Pancreas (tissue), 10 donors: ENCODE measurements around the gene ADNP2. TPM values are rescaled to one million over a fixed set of nuclear protein-coding genes. Genes with fewer than 3 reads are reported as not detected.

Experiments used
- ATAC-seq, 4 donors: fragments of 200-7000 bp; cut with Tn5 transposase; one replicate each; pipeline versions ENCODE4 v1.8.0 to v1.9.1; 2020; ENCODE audit warnings: mild to moderate bottlenecking in 4 of 4, moderate library complexity in 4 of 4
- DNase-seq, 6 donors: peaks; one replicate each; pipeline ENCODE4 v3.0.0-alpha.2; 2020
- FAIRE-seq: peaks from 2 replicates; lab custom pipeline; 2012; peaks lifted over from hg19 to GRCh38; lab: Jason Lieb, UNC
- H3K27ac ChIP-seq, 4 donors: fragments of 200-600 bp; sonication (generic); 1 replicate in 3 of 4; 2 replicates in 1 of 4; pipeline versions ENCODE4 v1.5.0 to v1.8.0; 2020
- H3K27me3 ChIP-seq, 4 donors: fragments of 200-600 bp; one replicate each; pipeline ENCODE4 v1.8.0; 2021
- H3K36me3 ChIP-seq, 3 donors: fragments of 200-600 bp; sonication (generic) in 1 of 3; one replicate each; pipeline versions ENCODE4 v1.5.0 to v1.8.0; 2020 to 2021
- H3K4me1 ChIP-seq, 3 donors: fragments of 200-600 bp; one replicate each; pipeline ENCODE4 v1.8.0; 2021
- H3K4me3 ChIP-seq, 4 donors: fragments of 200-600 bp; sonication (generic) in 2 of 4; one replicate each; pipeline versions ENCODE4 v1.5.0 to v1.8.0; 2020 to 2021
- H3K9me3 ChIP-seq, 4 donors: fragments of 200-600 bp; one replicate each; pipeline ENCODE4 v1.8.0; 2021
- CTCF ChIP-seq, 4 donors: fragments of 200-600 bp; sonication (generic) in 3 of 4; IDR thresholded peaks; one replicate each; pipeline versions ENCODE4 v1.5.0 to v1.8.0; 2021; ENCODE audit warnings: antibody characterized with exemption in 4 of 4
- WGBS, 2 donors: extraction: QIAGEN DNeasy Blood & Tissue Kit; methylation state at CpG; one replicate each; pipeline ENCODE4 v1.1.7; 2013; 5-methylcytosine and 5-hydroxymethylcytosine counted together
- intact Hi-C, 3 donors: fragments of 100-400 bp; cut with DNase I; formaldehyde crosslinking; loops; one replicate each; pipeline versions ENCODE4 v1.11.1 to v1.14.2; 2022
- polyA plus RNA-seq, 2 donors: library from polyadenylated mRNA; stranded (reverse); fragments of 200-250 nt; gene quantifications; one replicate each; pipeline ENCODE4 v1.2.3, GENCODE V29; 2013
- total RNA-seq, 6 donors: library from RNA; stranded (reverse); fragmentation: NEBNext Ultra II Directional in 4 of 6; extraction: Animal tissue kit (Norgen Biotek cat#: 25700) in 4 of 6; gene quantifications; one replicate each; pipeline versions ENCODE4 v1.2.1 to v1.2.4, GENCODE V29; 2021 to 2023
- donor health status: healthy with polysubstance abuse.
- donor health status: DM: no; HTN: no; CAD: no; lungs with moderate emphysema.
- donor health status: DM: no; HTN: no; CAD: no.
- donor health status: control.
- donor health status: control.
- donor health status: Bipolar disorder and iron deficiency.
- donor health status: DM: yes; HTN: yes; CAD: no.
- donor health status: DM: no; HTN: no; CAD: no.
- donor health status: DM: no; HTN: no; CAD: no.
- donor health status: DM: yes; HTN: yes; CAD: no.

The ADNP2 gene
- total and polyA plus RNA-seq, 8 donors: 4.2 to 8.4 (median 6.9) TPM

- ATAC-seq (no peak), FAIRE-seq (no peak), DNase-seq (no peak)
- H3K27me3 ChIP-seq: no peaks in the 10 kb centered on the region
- H3K4me3 ChIP-seq: no peak overlapping the region
- WGBS, 2 donors: 81 to 85% methylated on average over 13 of the region's 13 CpGs
- no peaks in the 10 kb centered on the region for H3K4me1 ChIP-seq
- intact Hi-C loops: no loop called here
- no peak for TF ChIP-seq CTCF (IDR thresholded peaks at IDR 0.05)
- H3K36me3 ChIP-seq: no peaks in the 10 kb centered on the region
- no peaks in the 10 kb centered on the region for H3K9me3 ChIP-seq
- H3K27ac ChIP-seq: no peak overlapping the region
Observed at GRCh38 chr18:80183273-80184050, 74.4 kb downstream of the ADNP2 start.

GRCh38 chr18:80184243-80184772, 75.2 kb downstream of the ADNP2 start:
- Histone ChIP-seq H3K4me1 (no peaks in the 10 kb centered on the region), H3K27me3 (no peaks in the 10 kb centered on the region), H3K27ac (no peak overlapping the region), H3K4me3 (no peak overlapping the region), H3K36me3 (no peaks in the 10 kb centered on the region), H3K9me3 (no peaks in the 10 kb centered on the region)
- FAIRE-seq (no peak), DNase-seq (no peak), ATAC-seq (no peak)
- 93 to 96% methylated on average over 26 of the region's 26 CpGs for WGBS, 2 donors
- no peak for TF ChIP-seq CTCF (IDR thresholded peaks at IDR 0.05)
- intact Hi-C loops: no loop called here

GRCh38 chr18:80185545-80185944, 76.5 kb downstream of the ADNP2 start:
- FAIRE-seq: no peak

GRCh38 chr18:80187956-80188642, 79.0 kb downstream of the ADNP2 start:
- FAIRE-seq (no peak), ATAC-seq (no peak), DNase-seq (no peak)
- WGBS, 2 donors: 93 to 96% methylated on average over 19 of the region's 19 CpGs
- no peak overlapping the region for H3K27ac ChIP-seq
- H3K27me3 ChIP-seq: no peaks in the 10 kb centered on the region
- TF ChIP-seq CTCF (IDR thresholded peaks at IDR 0.05): no peak
- H3K4me3 ChIP-seq: no peak overlapping the region
- H3K9me3 ChIP-seq: no peaks in the 10 kb centered on the region
- intact Hi-C loops: no loop called here
- no peaks in the 10 kb centered on the region for H3K4me1 ChIP-seq
- H3K36me3 ChIP-seq: no peaks in the 10 kb centered on the region

More at GRCh38 chr18:80185545-80185944, 76.5 kb downstream of the ADNP2 start:
- Histone ChIP-seq H3K4me3 (no peak overlapping the region), H3K27ac (no peak overlapping the region), H3K4me1 (no peaks in the 10 kb centered on the region), H3K9me3 (no peaks in the 10 kb centered on the region), H3K27me3 (no peaks in the 10 kb centered on the region), H3K36me3 (no peaks in the 10 kb centered on the region)
- intact Hi-C loops: no loop called here
- no peak for TF ChIP-seq CTCF (IDR thresholded peaks at IDR 0.05)
- no peak for ATAC-seq
- 91 to 94% methylated on average over 12 of the region's 12 CpGs for WGBS, 2 donors
- no peak for DNase-seq
